Activated CD4-positive, alpha-beta T cell treated with anti-CD3 and anti-CD28 coated beads, Interleukin-2, Interleukin-4, amounts not matched to agents 100 ng/mL and 50 ng/mL, durations not matched to agents 16 hours and 8 hours (primary cell): ENCODE measurements around the gene CFAP251.
"Not testable (repeated sequence)": the region's sequence is repeated elsewhere in the genome, so short reads cannot be mapped to it uniquely, and the experiment has no call there.

Experiments
- DNase-seq: peaks from one replicate; pipeline ENCODE4 v3.0.0-alpha.2; 2020; ENCODE audit warnings: low spot score

CFAP251 gene

GRCh38 chr12:121974026-121974985 is 55.9 kb downstream of the CFAP251 start:
- no peak for DNase-seq

- DNase-seq = no peak
These were observed 56.6 kb downstream of the CFAP251 start for GRCh38 chr12:121975021-121975420.

GRCh38 chr12:121976950-121977349 is 58.6 kb downstream of the CFAP251 start:
- no peak for DNase-seq

GRCh38 chr12:121980191-121980891 is 61.9 kb downstream of the CFAP251 start:
- DNase-seq = peak; percentile 32

GRCh38 chr12:121980892-121981272 is 62.5 kb downstream of the CFAP251 start:
- no peak for DNase-seq

GRCh38 chr12:121981456-121981855 is 63.1 kb downstream of the CFAP251 start:
- DNase-seq = no peak

- no peak for DNase-seq
These were observed 64.6 kb downstream of the CFAP251 start for GRCh38 chr12:121982950-121983349.

GRCh38 chr12:121983536-121984210 is 65.3 kb downstream of the CFAP251 start:
- no peak for DNase-seq

- no peak for DNase-seq
These were observed 68.3 kb downstream of the CFAP251 start for GRCh38 chr12:121986489-121987245.

- not testable (repeated sequence) for DNase-seq
These were observed 70.1 kb downstream of the CFAP251 start for GRCh38 chr12:121988519-121988918.

GRCh38 chr12:121989276-121990113 is 71.1 kb downstream of the CFAP251 start:
- DNase-seq = no peak

- no peak for DNase-seq
These were observed 71.8 kb downstream of the CFAP251 start for GRCh38 chr12:121990114-121990647.

- peak; percentile 86 for DNase-seq
These were observed 72.6 kb downstream of the CFAP251 start for GRCh38 chr12:121990692-121991603.

GRCh38 chr12:121992059-121992879 is 73.9 kb downstream of the CFAP251 start:
- peak; percentile 94 for DNase-seq

GRCh38 chr12:121996050-121996944 is 77.9 kb downstream of the CFAP251 start:
- DNase-seq = no peak

GRCh38 chr12:121996945-121997612 is 78.7 kb downstream of the CFAP251 start:
- no peak for DNase-seq
